Measurements from ENCODE around the gene NDUFS3. TPM values are rescaled to one million over a fixed set of nuclear protein-coding genes. Genes with fewer than 3 reads are reported as not detected.

NDUFS3 gene
- total and polyA plus RNA-seq, 2 of the 13 experiments (the other 11 are each of a cell fraction or from before 2014, with no cell fraction given) = 151 to 184 TPM

GRCh38 chr11:47536915-47537314, 42.0 kb upstream of the NDUFS3 start:
- H3K4me1 ChIP-seq (ENCODE audit: insufficient read depth, low read length) = peaks cover 13% of the 10 kb centered on the region
- intact Hi-C loops (cut with micrococcal nuclease; ENCODE audit: unreplicated experiment) = no loop called here
- peaks cover 92% of the 10 kb centered on the region for H3K79me2 ChIP-seq (ENCODE audit: insufficient read depth, low read length)
- peaks cover 56% of the 10 kb centered on the region for H4K20me1 ChIP-seq (ENCODE audit: insufficient read depth, low read length)
- H3K36me3 ChIP-seq (replicated peaks in 1 of 2; ENCODE audit: control insufficient read depth in 1 of 2, insufficient read depth in 2 of 2, low read length in 2 of 2) = peaks cover 1 to 2% of the 10 kb centered on the region in 2 experiments; a peak in 1 of 5 replicates
- in situ Hi-C loops (cut with HindIII; ENCODE audit: extremely low pct_ligation_motif_present, low pct_unique_long_range_greater_than_20kb) = no loop called here
- no peak overlapping the region for H2AFZ ChIP-seq (ENCODE audit: low read length)
- no peak for DNase-seq (ENCODE audit: low spot score)
- H3K27me3 ChIP-seq (ENCODE audit: control insufficient read depth in 1 of 2, insufficient read depth in 2 of 2, low read length in 2 of 2) = no peaks in the 10 kb centered on the region
- ATAC-seq = no peak
- no peak for FAIRE-seq
- ChIA-PET POLR2A (interaction anchor here (0.9 kb wide), 1 partner anchor 14 kb away, joined by 3 read pairs; no protein-coding TSS in a partner anchor), CTCF (ENCODE audit: low intra/inter-chr PET ratio, low total read pairs) (no interaction called here)
- 99% methylated on average over 3 of the region's 3 CpGs for WGBS (ENCODE audit: low lambda C conversion rate)
- H3K27ac ChIP-seq (ENCODE audit: extremely low read length, insufficient read depth, low read length) = no peak overlapping the region
- BruUV-seq (replicated peaks) = no TSS peak
- TF ChIP-seq CHD2 (IDR thresholded peaks at IDR 0.05; ENCODE audit: low read depth, low read length) (no peak), PBX3 (CRISPR knock-in tag; IDR thresholded peaks at IDR 0.05; ENCODE audit: borderline replicate concordance) (no peak), WIZ (CRISPR knock-in tag; IDR thresholded peaks at IDR 0.05) (no peak), ZMAT3 (CRISPR knock-in tag; conservative IDR thresholded peaks at IDR 0.05) (no peak), ERF (CRISPR knock-in tag; IDR thresholded peaks at IDR 0.05) (no peak), HNRNPK (IDR thresholded peaks at IDR 0.05; ENCODE audit: low read depth, low read length, poor library complexity, severe bottlenecking) (no peak), SMC3 (IDR thresholded peaks at IDR 0.05; ENCODE audit: low read length) (no peak), PHB2 (IDR thresholded peaks at IDR 0.05; ENCODE audit: partially characterized antibody) (no peak), FOXJ3 (CRISPR knock-in tag; IDR thresholded peaks at IDR 0.05; ENCODE audit: borderline replicate concordance) (no peak), CBX5 (CRISPR knock-in tag; IDR thresholded peaks at IDR 0.05; ENCODE audit: borderline replicate concordance) (no peak)
- H3K4me3 ChIP-seq (replicated peaks in 1 of 3; ENCODE audit: insufficient read depth in 1 of 3, low read depth in 2 of 3, low read length in 3 of 3) = no peak overlapping the region
- no peaks in the 10 kb centered on the region for H3K9me3 ChIP-seq (ENCODE audit: low read length)
- no peak overlapping the region for H3K4me2 ChIP-seq (ENCODE audit: low read depth, low read length)
- H3K9ac ChIP-seq (ENCODE audit: insufficient read depth, low read depth, low read length) = no peak overlapping the region

All from HepG2 (cell line).